Epithelial cell of esophagus (primary cell): ENCODE data around the gene TRAPPC3L.

Source experiments
- DNase-seq: peaks from one replicate; pipeline ENCODE4 v3.0.0; 2010; ENCODE audit warnings: low read depth
- H3K4me3 ChIP-seq: 2 replicates; pipeline ENCODE4 v1.5.1; 2011; ENCODE audit warnings: mild to moderate bottlenecking, low read length, control low read depth
- TF ChIP-seq, protein P1 (sequence below): IDR thresholded peaks from 2 replicates; pipeline ENCODE4 v1.5.1; 2011; ENCODE audit warnings: low read depth, mild to moderate bottlenecking, low read length, control low read depth, inconsistent platforms; ENCODE audit not compliant: insufficient read depth; ENCODE audit errors: missing control alignments

Gene TRAPPC3L

DNA sequence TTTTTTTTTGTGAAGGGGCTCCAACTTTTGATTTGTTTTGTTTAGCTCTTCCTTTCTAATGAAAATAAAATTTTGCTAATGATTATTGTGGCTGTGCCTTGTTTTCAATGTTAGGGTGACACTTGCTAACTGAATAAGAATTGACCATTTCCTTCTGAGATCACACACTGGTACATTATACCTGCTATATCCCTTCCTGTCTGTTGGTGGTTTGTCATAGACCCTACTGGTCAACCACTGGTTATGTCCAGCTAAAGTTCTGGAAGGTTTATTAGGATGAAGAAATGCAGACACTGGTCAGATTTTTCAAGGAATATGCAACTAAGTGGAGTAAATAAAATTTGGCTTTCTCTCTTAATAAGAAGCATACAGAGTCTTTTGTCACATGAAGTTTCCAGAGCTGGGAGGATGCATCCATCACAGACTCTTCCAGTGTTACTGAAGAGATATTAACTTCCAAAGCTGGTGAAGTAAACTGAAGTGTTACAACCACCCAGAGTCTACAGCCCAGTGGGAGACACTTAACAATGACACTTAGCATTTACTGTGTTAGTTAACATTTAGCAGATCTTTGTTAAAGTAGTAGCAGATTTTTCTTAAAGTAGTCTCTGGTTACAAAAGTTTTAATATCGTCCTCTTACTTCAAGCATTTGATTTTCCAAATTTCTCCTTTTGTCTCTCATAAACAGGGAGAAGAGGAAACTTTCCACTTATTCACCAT, 53.7 kb downstream of the TRAPPC3L start:
- no peak for DNase-seq
- TF ChIP-seq, protein P1, sequence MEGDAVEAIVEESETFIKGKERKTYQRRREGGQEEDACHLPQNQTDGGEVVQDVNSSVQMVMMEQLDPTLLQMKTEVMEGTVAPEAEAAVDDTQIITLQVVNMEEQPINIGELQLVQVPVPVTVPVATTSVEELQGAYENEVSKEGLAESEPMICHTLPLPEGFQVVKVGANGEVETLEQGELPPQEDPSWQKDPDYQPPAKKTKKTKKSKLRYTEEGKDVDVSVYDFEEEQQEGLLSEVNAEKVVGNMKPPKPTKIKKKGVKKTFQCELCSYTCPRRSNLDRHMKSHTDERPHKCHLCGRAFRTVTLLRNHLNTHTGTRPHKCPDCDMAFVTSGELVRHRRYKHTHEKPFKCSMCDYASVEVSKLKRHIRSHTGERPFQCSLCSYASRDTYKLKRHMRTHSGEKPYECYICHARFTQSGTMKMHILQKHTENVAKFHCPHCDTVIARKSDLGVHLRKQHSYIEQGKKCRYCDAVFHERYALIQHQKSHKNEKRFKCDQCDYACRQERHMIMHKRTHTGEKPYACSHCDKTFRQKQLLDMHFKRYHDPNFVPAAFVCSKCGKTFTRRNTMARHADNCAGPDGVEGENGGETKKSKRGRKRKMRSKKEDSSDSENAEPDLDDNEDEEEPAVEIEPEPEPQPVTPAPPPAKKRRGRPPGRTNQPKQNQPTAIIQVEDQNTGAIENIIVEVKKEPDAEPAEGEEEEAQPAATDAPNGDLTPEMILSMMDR, result no peak
- H3K4me3 ChIP-seq, result no peak overlapping the region

DNA sequence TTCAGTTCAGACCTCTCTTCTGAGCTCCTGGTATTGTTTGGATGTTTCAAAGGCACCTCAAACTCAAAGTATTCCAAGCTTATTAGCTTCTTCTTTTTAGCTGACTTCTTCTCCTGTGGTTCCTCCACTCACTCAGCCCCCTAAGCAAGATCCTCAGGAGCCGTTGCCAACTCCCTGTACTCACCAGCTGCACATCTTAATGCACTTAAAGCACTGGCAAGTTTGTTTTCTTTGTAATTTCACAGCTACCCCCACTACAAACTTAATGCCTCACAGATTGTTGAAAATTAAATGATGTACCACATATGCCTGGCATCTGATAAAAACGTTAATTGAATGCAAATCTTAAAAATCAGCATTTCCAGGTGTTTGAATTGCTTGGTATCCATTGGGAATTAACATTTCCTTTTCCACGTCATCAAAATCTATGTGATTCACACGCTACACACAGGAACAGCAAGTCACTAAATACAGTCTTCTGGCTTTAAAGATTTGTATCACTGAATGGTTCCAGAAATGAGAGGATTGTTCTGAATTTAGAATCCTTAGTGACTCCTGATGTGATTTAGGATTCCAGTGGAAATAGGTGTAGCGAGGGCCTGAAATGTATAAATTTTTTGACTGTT, 59.8 kb downstream of the TRAPPC3L start:
- TF ChIP-seq, protein P1, result no peak
- DNase-seq, result no peak

DNA sequence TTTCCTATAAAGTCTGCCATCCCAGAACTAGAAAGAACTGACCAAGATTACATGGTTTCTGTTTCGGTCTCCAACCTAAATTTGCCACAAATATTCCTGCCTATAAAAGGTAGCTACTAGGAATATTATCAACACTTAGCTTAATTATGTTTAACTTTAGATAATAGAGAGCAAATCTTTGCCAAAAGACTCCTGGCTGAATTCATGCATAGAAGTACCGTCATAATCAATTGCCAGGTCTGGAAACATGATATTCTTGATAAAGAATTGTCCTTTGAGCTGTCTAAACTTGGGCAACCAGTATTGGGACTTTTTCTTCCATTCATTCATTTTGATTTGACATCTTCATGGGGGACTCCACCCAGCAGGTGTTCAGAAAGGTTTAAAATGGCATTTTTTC, 61.9 kb downstream of the TRAPPC3L start:
- DNase-seq, result no peak
- TF ChIP-seq, protein P1, result no peak
- no peak overlapping the region for H3K4me3 ChIP-seq

More for the DNA sequence above, 59.8 kb downstream of the TRAPPC3L start:
- no peak overlapping the region for H3K4me3 ChIP-seq

DNA sequence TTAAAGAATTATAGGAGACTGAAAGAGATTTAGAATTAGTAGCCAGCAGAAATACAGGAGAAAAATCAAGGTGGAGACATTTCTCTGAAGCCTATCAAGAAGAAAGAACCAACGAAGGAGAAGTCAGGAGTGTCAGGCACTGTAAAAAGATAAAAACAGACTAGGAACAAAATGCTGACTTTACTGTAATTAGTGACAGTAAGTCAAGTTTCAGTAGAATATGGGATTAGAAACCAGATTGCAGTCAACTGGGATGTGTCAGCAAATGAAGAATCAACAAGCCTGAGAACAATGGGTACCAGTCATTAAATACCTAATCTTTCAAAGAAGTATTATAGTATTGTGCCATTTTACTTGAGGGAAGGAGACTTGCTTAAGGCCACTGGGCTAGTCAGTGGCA, 62.7 kb downstream of the TRAPPC3L start:
- TF ChIP-seq, protein P1, result no peak
- H3K4me3 ChIP-seq, result no peak overlapping the region
- peak; percentile 10 for DNase-seq

DNA sequence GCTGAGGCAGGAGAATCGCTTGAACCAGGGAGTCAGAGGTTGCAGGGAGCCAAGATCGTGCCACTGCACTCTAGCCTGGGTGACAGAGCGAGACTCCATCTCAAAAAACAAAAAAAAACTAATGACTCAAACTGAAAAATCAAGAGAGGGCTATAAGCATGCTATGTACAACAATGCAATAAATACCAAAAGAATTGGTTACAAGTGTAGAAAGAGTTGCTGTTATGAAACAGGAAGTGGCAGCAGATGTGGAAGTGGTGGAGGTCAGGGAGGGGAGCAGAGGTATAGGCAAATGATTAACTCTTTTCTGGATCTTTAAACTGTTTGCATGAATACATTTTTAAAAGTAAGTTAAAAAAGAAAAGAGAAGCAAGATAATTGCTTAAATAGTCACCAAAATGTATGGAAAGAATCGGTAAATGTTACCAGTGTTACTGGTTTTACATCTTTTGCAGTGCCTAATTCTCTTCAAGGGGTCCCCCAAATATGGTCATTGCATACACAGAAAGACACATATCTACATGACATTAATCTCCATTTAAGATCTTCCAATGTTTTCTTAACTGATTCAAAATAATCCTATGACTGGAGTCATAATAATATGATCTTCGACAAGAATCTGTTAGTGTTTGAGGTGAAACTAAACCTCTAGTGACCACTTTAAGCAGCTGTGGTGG, 69.3 kb downstream of the TRAPPC3L start:
- no peak overlapping the region for H3K4me3 ChIP-seq
- TF ChIP-seq, protein P1, result no peak
- no peak for DNase-seq

DNA sequence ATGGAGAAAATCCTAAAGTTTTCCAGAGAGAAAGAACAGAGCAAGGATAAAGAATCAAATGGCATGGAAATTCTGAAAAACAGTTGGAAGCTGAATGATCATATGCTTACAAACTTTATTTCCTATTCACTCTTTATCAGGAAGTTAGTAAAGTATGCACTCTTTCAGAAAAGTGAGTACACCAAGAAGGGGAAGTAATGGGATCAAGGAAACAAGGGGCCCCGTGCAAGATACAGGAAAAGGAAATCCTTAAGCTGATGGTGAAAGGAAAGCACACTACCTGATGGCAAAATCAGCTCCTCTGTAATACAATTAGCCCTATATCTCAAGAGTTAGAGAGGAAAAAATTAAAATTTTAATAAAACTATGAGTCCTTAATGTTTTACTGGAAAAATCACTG, 70.3 kb downstream of the TRAPPC3L start:
- DNase-seq, result no peak

More for the DNA sequence above, 70.3 kb downstream of the TRAPPC3L start:
- TF ChIP-seq, protein P1, result no peak
- no peak overlapping the region for H3K4me3 ChIP-seq
